Panc1 (cell line): ENCODE data around the gene UBE2J2. TPM values are rescaled to one million over a fixed set of nuclear protein-coding genes. Genes with fewer than 3 reads are reported as not detected.

Experiments used
- ATAC-seq: fragments of 200-7000 bp; cut with Tn5 transposase; 2 replicates; pipeline ENCODE4 v1.9.1; 2020; ENCODE audit warnings: mild to moderate bottlenecking, moderate library complexity
- BruUV-seq: library from RNA; stranded (reverse); fragments of 400-500 nt; replicated peaks from 2 replicates; lab custom pipeline; 2021; lab: Mats Ljungman, UMichigan
- CTCF ChIA-PET: fragments of 300-600 bp; sonication (Branson Sonifier 250); formaldehyde crosslinking; loops from one replicate; lab custom pipeline; 2022; ENCODE audit warnings: antibody characterized with exemption; lab: Charles Lee
- POLR2A ChIA-PET: fragments of 300-600 bp; sonication (Branson Sonifier 250); formaldehyde crosslinking; loops from one replicate; lab custom pipeline; 2022; ENCODE audit warnings: antibody characterized with exemption; lab: Charles Lee
- DNase-seq: peaks from one replicate; pipeline ENCODE4 v3.0.0-alpha.2; 2010; ENCODE audit warnings: low read depth, low spot score
- H3K27ac ChIP-seq: 2 replicates; pipeline ENCODE4 v1.5.1; 2011; ENCODE audit warnings: mild to moderate bottlenecking, low read length, inconsistent platforms
- H3K27me3 ChIP-seq: fragments of 200-500 bp; sonication (Bioruptor generic); 2 replicates; pipeline ENCODE4 v1.6.0; 2014; ENCODE audit warnings: low read length, inconsistent platforms; ENCODE audit not compliant: control insufficient read depth, insufficient read depth
- H3K36me3 ChIP-seq: fragments of 200-500 bp; sonication (Bioruptor generic); 2 replicates; pipeline ENCODE4 v1.5.1; 2014; ENCODE audit warnings: inconsistent platforms, mild to moderate bottlenecking, low read length, moderate library complexity; ENCODE audit not compliant: control insufficient read depth, insufficient read depth
- H3K4me1 ChIP-seq: 2 replicates; pipeline ENCODE4 v1.5.1; 2011; ENCODE audit warnings: inconsistent platforms, mild to moderate bottlenecking, low read length, moderate library complexity; ENCODE audit not compliant: control insufficient read depth, insufficient read depth
- H3K4me3 ChIP-seq, 2 experiments: 2 replicates each; pipeline ENCODE4 v1.5.1; 2011 to 2012; ENCODE audit warnings: low read depth in 2 of 2, low read length in 2 of 2, mild to moderate bottlenecking in 2 of 2, inconsistent platforms in 1 of 2, moderate library complexity in 1 of 2
- H3K9me3 ChIP-seq: fragments of 200-500 bp; sonication (Bioruptor generic); 2 replicates; pipeline ENCODE4 v1.5.1; 2014; ENCODE audit warnings: low read depth, mild to moderate bottlenecking, inconsistent platforms, low read length, moderate library complexity; ENCODE audit not compliant: control insufficient read depth, insufficient read depth
- CTCF ChIP-seq: fragments of 450-650 bp; IDR thresholded peaks from 2 replicates; pipeline ENCODE4 v1.5.1; 2017; ENCODE audit warnings: mild to moderate bottlenecking
- POLR2AphosphoS5 ChIP-seq: IDR thresholded peaks from 2 replicates; pipeline ENCODE4 v1.6.1; 2012; ENCODE audit warnings: mild to moderate bottlenecking, low read depth, low read length, moderate library complexity
- SIN3A ChIP-seq: IDR thresholded peaks from 2 replicates; pipeline ENCODE4 v1.6.1; 2012; ENCODE audit warnings: low read depth, mild to moderate bottlenecking, low read length, moderate library complexity, borderline replicate concordance; ENCODE audit not compliant: insufficient read depth
- TCF7L2 ChIP-seq: IDR thresholded peaks from 2 replicates; pipeline ENCODE4 v1.6.1; 2011; ENCODE audit warnings: mild to moderate bottlenecking, low read depth, low read length, inconsistent platforms
- in situ Hi-C: cut with HindIII; loops from 2 replicates; pipeline ENCODE4 v1.10.0; 2016; ENCODE audit warnings: low sequenced_read_pairs, low pct_unique_long_range_greater_than_20kb
- intact Hi-C: fragments of 100-400 bp; cut with micrococcal nuclease; formaldehyde crosslinking; loops from one replicate; pipeline ENCODE4 v1.10.0; 2022; ENCODE audit not compliant: unreplicated experiment
- total RNA-seq: library from RNA; stranded (reverse); gene quantifications from one replicate; pipeline ENCODE4 v1.2.1, GENCODE V29; 2021; ENCODE audit not compliant: unreplicated experiment
- TF ChIP-seq, protein P1 (sequence below), 2 experiments: IDR thresholded peaks; 2 replicates each; pipeline ENCODE4 v1.6.1; 2011 to 2012; ENCODE audit warnings: low read depth in 2 of 2, control low read depth in 1 of 2, low read length in 1 of 2, mild to moderate bottlenecking in 1 of 2, moderate library complexity in 1 of 2; ENCODE audit not compliant: insufficient read depth in 1 of 2

Gene UBE2J2
- total RNA-seq, 1 experiment from 2014 or later = 101 TPM

GRCh38 chr1:1215881-1216605 lies 57.6 kb downstream of the UBE2J2 start:
- Histone ChIP-seq H3K9me3 (no peaks in the 10 kb centered on the region), H3K4me3 (no peak overlapping the region), H3K36me3 (peaks cover 2% of the 10 kb centered on the region; the same call in 1 of the 2 replicates), H3K27me3 (no peaks in the 10 kb centered on the region), H3K27ac (no peak overlapping the region), H3K4me1 (no peaks in the 10 kb centered on the region)
- intact Hi-C loops = no loop called here
- TF ChIP-seq TCF7L2 = no peak
- no peak for TF ChIP-seq POLR2AphosphoS5
- no peak for TF ChIP-seq SIN3A
- no peak for TF ChIP-seq CTCF
- TF ChIP-seq, protein P1, sequence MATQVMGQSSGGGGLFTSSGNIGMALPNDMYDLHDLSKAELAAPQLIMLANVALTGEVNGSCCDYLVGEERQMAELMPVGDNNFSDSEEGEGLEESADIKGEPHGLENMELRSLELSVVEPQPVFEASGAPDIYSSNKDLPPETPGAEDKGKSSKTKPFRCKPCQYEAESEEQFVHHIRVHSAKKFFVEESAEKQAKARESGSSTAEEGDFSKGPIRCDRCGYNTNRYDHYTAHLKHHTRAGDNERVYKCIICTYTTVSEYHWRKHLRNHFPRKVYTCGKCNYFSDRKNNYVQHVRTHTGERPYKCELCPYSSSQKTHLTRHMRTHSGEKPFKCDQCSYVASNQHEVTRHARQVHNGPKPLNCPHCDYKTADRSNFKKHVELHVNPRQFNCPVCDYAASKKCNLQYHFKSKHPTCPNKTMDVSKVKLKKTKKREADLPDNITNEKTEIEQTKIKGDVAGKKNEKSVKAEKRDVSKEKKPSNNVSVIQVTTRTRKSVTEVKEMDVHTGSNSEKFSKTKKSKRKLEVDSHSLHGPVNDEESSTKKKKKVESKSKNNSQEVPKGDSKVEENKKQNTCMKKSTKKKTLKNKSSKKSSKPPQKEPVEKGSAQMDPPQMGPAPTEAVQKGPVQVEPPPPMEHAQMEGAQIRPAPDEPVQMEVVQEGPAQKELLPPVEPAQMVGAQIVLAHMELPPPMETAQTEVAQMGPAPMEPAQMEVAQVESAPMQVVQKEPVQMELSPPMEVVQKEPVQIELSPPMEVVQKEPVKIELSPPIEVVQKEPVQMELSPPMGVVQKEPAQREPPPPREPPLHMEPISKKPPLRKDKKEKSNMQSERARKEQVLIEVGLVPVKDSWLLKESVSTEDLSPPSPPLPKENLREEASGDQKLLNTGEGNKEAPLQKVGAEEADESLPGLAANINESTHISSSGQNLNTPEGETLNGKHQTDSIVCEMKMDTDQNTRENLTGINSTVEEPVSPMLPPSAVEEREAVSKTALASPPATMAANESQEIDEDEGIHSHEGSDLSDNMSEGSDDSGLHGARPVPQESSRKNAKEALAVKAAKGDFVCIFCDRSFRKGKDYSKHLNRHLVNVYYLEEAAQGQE (IDR thresholded peaks at IDR 0.05; ENCODE audit: insufficient read depth in 1 of 2, low read depth in 2 of 2, low read length in 1 of 2) = no peak
- no peak for DNase-seq
- BruUV-seq = no TSS peak
- in situ Hi-C loops = no loop called here
- POLR2A ChIA-PET = interaction anchor here (0.5 kb wide), 1 partner anchor 36 kb away, joined by 5 read pairs; no protein-coding TSS in a partner anchor
- CTCF ChIA-PET = no interaction called here
- ATAC-seq = peak; percentile 24; the same call in 1 of the 2 replicates

DNA sequence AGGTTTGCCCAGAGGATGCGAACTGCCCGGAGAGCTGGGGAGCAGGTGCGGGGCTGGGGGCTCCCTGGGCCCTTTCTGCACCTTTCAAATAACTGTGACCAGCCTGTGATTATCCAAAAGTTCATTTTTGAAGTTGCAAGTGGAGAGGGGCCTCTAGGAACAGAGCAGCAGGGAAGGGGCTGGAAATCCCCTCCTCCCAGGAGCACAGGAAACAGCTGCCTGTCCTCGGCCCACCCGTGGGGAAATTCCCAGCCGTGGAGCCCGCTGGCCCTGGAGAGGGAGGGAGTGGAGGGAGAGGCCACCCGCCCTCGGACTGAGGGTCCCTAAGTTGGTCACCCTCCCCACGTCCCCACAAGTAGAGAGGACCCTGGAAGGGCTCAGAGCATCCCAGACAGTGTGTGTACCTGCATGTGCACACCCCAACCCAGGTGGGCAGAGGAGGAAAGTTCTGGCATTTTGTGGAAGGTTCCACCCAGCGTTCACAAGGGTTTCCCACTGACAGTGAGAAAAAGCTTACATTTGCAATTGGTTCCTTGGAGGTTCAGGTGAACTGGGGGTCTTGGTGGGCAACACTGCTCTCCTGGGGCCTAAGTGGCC lies 58.5 kb downstream of the UBE2J2 start:
- in situ Hi-C loops = no loop called here
- CTCF ChIA-PET = no interaction called here
- DNase-seq = no peak
- Histone ChIP-seq H3K4me3 (no peak overlapping the region), H3K27ac (no peak overlapping the region), H3K9me3 (no peaks in the 10 kb centered on the region), H3K4me1 (no peaks in the 10 kb centered on the region), H3K27me3 (no peaks in the 10 kb centered on the region), H3K36me3 (peaks cover 2% of the 10 kb centered on the region; the same call in 1 of the 2 replicates)
- no TSS peak for BruUV-seq
- POLR2A ChIA-PET = interaction anchor here (0.5 kb wide), 1 partner anchor 89 kb away, joined by 3 read pairs; no protein-coding TSS in a partner anchor
- intact Hi-C loops = no loop called here
- TF ChIP-seq POLR2AphosphoS5 = no peak
- no peak for TF ChIP-seq SIN3A
- TF ChIP-seq, protein P1 (IDR thresholded peaks at IDR 0.05; ENCODE audit: insufficient read depth in 1 of 2, low read depth in 2 of 2, low read length in 1 of 2) = no peak
- TF ChIP-seq TCF7L2 = no peak
- TF ChIP-seq CTCF = no peak
- no peak for ATAC-seq
